HEK293 (cell line): Measurements from ENCODE around the gene NEDD1.

Source experiments
- CTCF ChIA-PET: fragments of 350-600 bp; formaldehyde crosslinking; extraction: SDS; loops from one replicate; lab custom pipeline; 2021; ENCODE audit warnings: antibody characterized with exemption; lab: Yijun Ruan, JAX
- POLR2A ChIA-PET: fragments of 300-600 bp; formaldehyde crosslinking; extraction: SDS; loops from one replicate; lab custom pipeline; 2020; ENCODE audit warnings: antibody characterized with exemption, inconsistent platforms; lab: Yijun Ruan, JAX
- H3K27ac ChIP-seq: fragments of 200-500 bp; sonication (Bioruptor generic); 2 replicates; pipeline ENCODE4 v1.5.1; 2014; ENCODE audit warnings: low read depth, low read length, control low read depth, inconsistent platforms; ENCODE audit errors: extremely low read depth
- H3K36me3 ChIP-seq, 2 experiments: fragments of 200-500 bp in 1 of 2; sonication (Bioruptor generic) in 1 of 2; 1 replicate in 1 of 2; 2 replicates in 1 of 2; pipeline ENCODE4 v1.5.1; 2014 to 2017; ENCODE audit warnings: inconsistent platforms in 2 of 2, low read length in 2 of 2; ENCODE audit not compliant: control insufficient read depth in 2 of 2, insufficient read depth in 1 of 2
- H3K4me1 ChIP-seq: fragments of 200-500 bp; sonication (Bioruptor generic); 2 replicates; pipeline ENCODE4 v1.5.1; 2014; ENCODE audit warnings: mild to moderate bottlenecking, low read length, inconsistent platforms; ENCODE audit not compliant: control insufficient read depth, insufficient read depth
- H3K4me3 ChIP-seq: 2 replicates; pipeline ENCODE4 v1.5.1; 2011; ENCODE audit warnings: low read depth, mild to moderate bottlenecking, control low read depth, low read length, moderate library complexity
- H3K9me3 ChIP-seq: fragments of 200-500 bp; sonication (Bioruptor generic); 2 replicates; pipeline ENCODE4 v1.5.1; 2014; ENCODE audit warnings: low read depth, low read length, inconsistent platforms; ENCODE audit not compliant: control insufficient read depth, insufficient read depth
- GFI1B ChIP-seq: fragments of 450-650 bp; formaldehyde crosslinking; IDR thresholded peaks from 2 replicates; pipeline ENCODE4 v1.5.1; 2016; ENCODE audit warnings: missing biosample characterization, missing genetic modification characterization
- GLIS1 ChIP-seq: fragments of 450-650 bp; formaldehyde crosslinking; IDR thresholded peaks from 2 replicates; pipeline ENCODE4 v1.5.1; 2016; ENCODE audit warnings: missing biosample characterization, missing genetic modification characterization
- KLF1 ChIP-seq: fragments of 450-650 bp; formaldehyde crosslinking; IDR thresholded peaks from 2 replicates; pipeline ENCODE4 v1.5.1; 2016; ENCODE audit warnings: missing biosample characterization, missing genetic modification characterization
- PRDM1 ChIP-seq: fragments of 450-650 bp; formaldehyde crosslinking; IDR thresholded peaks from 2 replicates; pipeline ENCODE4; 2016; ENCODE audit warnings: missing biosample characterization, missing genetic modification characterization
- SCRT2 ChIP-seq: fragments of 450-650 bp; formaldehyde crosslinking; IDR thresholded peaks from 2 replicates; pipeline ENCODE4 v1.5.1; 2016; ENCODE audit warnings: missing biosample characterization, missing genetic modification characterization
- ZBTB17 ChIP-seq: fragments of 450-650 bp; formaldehyde crosslinking; IDR thresholded peaks from 2 replicates; pipeline ENCODE4 v1.5.1; 2016; ENCODE audit warnings: missing biosample characterization, missing genetic modification characterization
- ZEB2 ChIP-seq: fragments of 450-650 bp; formaldehyde crosslinking; IDR thresholded peaks from 2 replicates; pipeline ENCODE4 v1.5.1; 2016; ENCODE audit warnings: missing biosample characterization, missing genetic modification characterization
- ZFHX2 ChIP-seq: fragments of 450-650 bp; formaldehyde crosslinking; conservative IDR thresholded peaks from 2 replicates; pipeline ENCODE4 v1.5.1; 2016; ENCODE audit warnings: missing biosample characterization, missing genetic modification characterization
- ZNF112 ChIP-seq: fragments of 450-650 bp; formaldehyde crosslinking; IDR thresholded peaks from 2 replicates; pipeline ENCODE4 v1.5.0; 2017; ENCODE audit warnings: missing biosample characterization, missing genetic modification characterization
- ZNF133 ChIP-seq: fragments of 450-650 bp; formaldehyde crosslinking; IDR thresholded peaks from 2 replicates; pipeline ENCODE4 v1.5.1; 2016; ENCODE audit warnings: missing biosample characterization, missing genetic modification characterization
- ZNF155 ChIP-seq: fragments of 450-650 bp; formaldehyde crosslinking; IDR thresholded peaks from 2 replicates; pipeline ENCODE4 v1.5.1; 2016; ENCODE audit warnings: missing biosample characterization, missing genetic modification characterization
- ZNF175 ChIP-seq: fragments of 450-650 bp; formaldehyde crosslinking; IDR thresholded peaks from 2 replicates; pipeline ENCODE4 v1.5.1; 2016; ENCODE audit warnings: missing biosample characterization, missing genetic modification characterization
- ZNF19 ChIP-seq: fragments of 450-650 bp; formaldehyde crosslinking; IDR thresholded peaks from 2 replicates; pipeline ENCODE4; 2016; ENCODE audit warnings: missing biosample characterization, missing genetic modification characterization, low read depth
- ZNF341 ChIP-seq: fragments of 450-650 bp; formaldehyde crosslinking; IDR thresholded peaks from 2 replicates; pipeline ENCODE4; 2016; ENCODE audit warnings: low read depth, missing biosample characterization, missing genetic modification characterization
- ZNF423 ChIP-seq: fragments of 450-650 bp; formaldehyde crosslinking; IDR thresholded peaks from 2 replicates; pipeline ENCODE4 v1.5.1; 2016; ENCODE audit warnings: missing biosample characterization, missing genetic modification characterization
- ZNF629 ChIP-seq: fragments of 450-650 bp; formaldehyde crosslinking; IDR thresholded peaks from 2 replicates; pipeline ENCODE4 v1.5.1; 2017; ENCODE audit warnings: missing biosample characterization, missing genetic modification characterization
- ZNF837 ChIP-seq: fragments of 450-650 bp; formaldehyde crosslinking; IDR thresholded peaks from 2 replicates; pipeline ENCODE4 v1.5.1; 2016; ENCODE audit warnings: missing biosample characterization, missing genetic modification characterization
- ZSCAN30 ChIP-seq: fragments of 450-650 bp; IDR thresholded peaks from 2 replicates; pipeline ENCODE4 v1.5.1; 2018; ENCODE audit warnings: missing biosample characterization, mild to moderate bottlenecking, missing genetic modification characterization, moderate library complexity
- TF ChIP-seq, protein P1 (sequence below): fragments of 450-650 bp; formaldehyde crosslinking; IDR thresholded peaks from 2 replicates; pipeline ENCODE4 v1.5.1; 2016; ENCODE audit warnings: missing biosample characterization, missing genetic modification characterization
- TF ChIP-seq, protein P2 (sequence below): fragments of 450-650 bp; formaldehyde crosslinking; IDR thresholded peaks from 2 replicates; pipeline ENCODE4 v1.5.1; 2016; ENCODE audit warnings: missing biosample characterization, missing genetic modification characterization
- TF ChIP-seq, protein P3 (sequence below): fragments of 450-650 bp; formaldehyde crosslinking; IDR thresholded peaks from 2 replicates; pipeline ENCODE4 v1.5.1; 2016; ENCODE audit warnings: missing biosample characterization, missing genetic modification characterization
- TF ChIP-seq, protein P4 (sequence below): fragments of 450-650 bp; formaldehyde crosslinking; IDR thresholded peaks from 2 replicates; pipeline ENCODE4 v1.5.1; 2017; ENCODE audit warnings: missing biosample characterization, missing genetic modification characterization
- TF ChIP-seq, protein P5 (sequence below): fragments of 450-650 bp; formaldehyde crosslinking; IDR thresholded peaks from 2 replicates; pipeline ENCODE4 v1.5.1; 2016; ENCODE audit warnings: missing biosample characterization, missing genetic modification characterization
- TF ChIP-seq, protein P6 (sequence below): fragments of 450-650 bp; formaldehyde crosslinking; IDR thresholded peaks from 2 replicates; pipeline ENCODE4 v1.5.1; 2016; ENCODE audit warnings: missing biosample characterization, missing genetic modification characterization
- TF ChIP-seq, protein P7 (sequence below): fragments of 450-650 bp; formaldehyde crosslinking; IDR thresholded peaks from 2 replicates; pipeline ENCODE4 v1.5.1; 2017; ENCODE audit warnings: missing biosample characterization, missing genetic modification characterization

The NEDD1 gene

DNA sequence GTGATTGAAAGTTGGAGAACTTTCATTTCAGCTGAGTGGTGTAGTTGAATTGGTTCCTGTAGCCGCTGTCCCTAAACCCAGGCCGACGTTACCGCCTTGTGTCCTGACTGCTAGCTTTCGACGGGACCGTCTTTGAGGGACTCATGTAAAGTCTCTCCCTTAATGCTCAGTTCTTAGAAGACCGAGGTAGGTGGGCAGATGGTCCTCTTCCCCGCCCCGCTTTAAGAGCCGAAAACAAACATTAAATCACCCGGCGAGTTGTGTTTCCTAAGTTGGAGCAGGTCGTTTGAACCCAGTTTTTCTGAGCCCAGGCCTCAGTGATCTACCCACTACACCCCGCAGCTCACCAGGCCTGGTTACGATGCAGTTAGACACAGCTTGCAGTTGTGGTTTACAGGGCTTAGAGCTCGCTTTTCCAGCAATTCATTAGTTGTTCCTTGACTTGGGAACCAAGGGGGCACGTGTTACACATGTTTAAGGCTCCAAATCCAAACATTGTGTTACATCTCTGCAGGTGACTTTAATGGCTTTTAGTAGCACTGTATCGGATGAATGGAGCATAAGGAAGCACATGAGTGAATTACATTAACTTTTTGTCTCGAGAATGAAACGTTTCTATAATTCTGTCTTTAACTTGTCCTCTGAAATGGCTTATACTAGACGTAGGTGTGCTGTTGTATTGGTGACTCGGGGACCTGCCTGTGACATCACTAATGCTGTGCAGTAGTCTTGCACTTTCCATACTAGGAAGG, 790 bp downstream of the NEDD1 start:
- H3K9me3 ChIP-seq = no peaks in the 10 kb centered on the region
- ChIA-PET CTCF (interaction anchor here (0.5 kb wide), 1 partner anchor 128 kb away, joined by 3 read pairs; no protein-coding TSS in a partner anchor), POLR2A (no interaction called here)
- H3K4me3 ChIP-seq = peak overlapping the region; percentile 78
- H3K36me3 ChIP-seq = peaks cover 6 to 10% of the 10 kb centered on the region in 2 experiments; a peak in 2 of 3 replicates
- peak overlapping the region; percentile 68; the same call in 1 of the 2 replicates for H3K27ac ChIP-seq
- H3K4me1 ChIP-seq = no peaks in the 10 kb centered on the region
- TF ChIP-seq ZNF341 (tag by site-specific recombination) (peak; percentile 50), ZSCAN30 (tag by site-specific recombination) (no peak), GLIS1 (tag by site-specific recombination) (no peak), PRDM1 (tag by site-specific recombination) (0 out of 2 replicates have a peak, but pooled peaks have one; percentile 47), ZNF629 (tag by site-specific recombination) (peak; percentile 80), ZBTB17 (tag by site-specific recombination) (peak; percentile 21; the same call in 1 of the 2 replicates)
- TF ChIP-seq, protein P1, sequence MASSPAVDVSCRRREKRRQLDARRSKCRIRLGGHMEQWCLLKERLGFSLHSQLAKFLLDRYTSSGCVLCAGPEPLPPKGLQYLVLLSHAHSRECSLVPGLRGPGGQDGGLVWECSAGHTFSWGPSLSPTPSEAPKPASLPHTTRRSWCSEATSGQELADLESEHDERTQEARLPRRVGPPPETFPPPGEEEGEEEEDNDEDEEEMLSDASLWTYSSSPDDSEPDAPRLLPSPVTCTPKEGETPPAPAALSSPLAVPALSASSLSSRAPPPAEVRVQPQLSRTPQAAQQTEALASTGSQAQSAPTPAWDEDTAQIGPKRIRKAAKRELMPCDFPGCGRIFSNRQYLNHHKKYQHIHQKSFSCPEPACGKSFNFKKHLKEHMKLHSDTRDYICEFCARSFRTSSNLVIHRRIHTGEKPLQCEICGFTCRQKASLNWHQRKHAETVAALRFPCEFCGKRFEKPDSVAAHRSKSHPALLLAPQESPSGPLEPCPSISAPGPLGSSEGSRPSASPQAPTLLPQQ = 0 out of 2 replicates have a peak, but pooled peaks have one; percentile 12

DNA sequence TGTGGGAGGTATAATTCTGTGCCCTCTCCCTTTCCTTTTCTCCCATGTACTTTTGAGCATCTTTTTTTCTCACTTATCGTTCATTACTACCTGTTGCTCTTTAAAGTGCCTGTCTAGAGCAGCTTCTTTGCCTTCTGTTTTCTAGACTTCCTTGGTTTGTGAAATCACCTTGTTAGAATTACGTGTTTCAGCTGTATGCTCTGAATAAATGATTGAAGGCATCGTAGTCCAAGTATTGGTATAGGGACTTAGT, 1.3 kb downstream of the NEDD1 start:
- Histone ChIP-seq H3K36me3 (peaks cover 8 to 13% of the 10 kb centered on the region in 2 experiments), H3K9me3 (no peaks in the 10 kb centered on the region), H3K27ac (no peak overlapping the region), H3K4me1 (no peaks in the 10 kb centered on the region), H3K4me3 (peak overlapping the region; percentile 78)
- POLR2A ChIA-PET = no interaction called here
- CTCF ChIA-PET = interaction anchor here (0.5 kb wide), 1 partner anchor 128 kb away, joined by 3 read pairs; no protein-coding TSS in a partner anchor
- no peak for TF ChIP-seq ZNF837 (tag by site-specific recombination)
- TF ChIP-seq, protein P2, sequence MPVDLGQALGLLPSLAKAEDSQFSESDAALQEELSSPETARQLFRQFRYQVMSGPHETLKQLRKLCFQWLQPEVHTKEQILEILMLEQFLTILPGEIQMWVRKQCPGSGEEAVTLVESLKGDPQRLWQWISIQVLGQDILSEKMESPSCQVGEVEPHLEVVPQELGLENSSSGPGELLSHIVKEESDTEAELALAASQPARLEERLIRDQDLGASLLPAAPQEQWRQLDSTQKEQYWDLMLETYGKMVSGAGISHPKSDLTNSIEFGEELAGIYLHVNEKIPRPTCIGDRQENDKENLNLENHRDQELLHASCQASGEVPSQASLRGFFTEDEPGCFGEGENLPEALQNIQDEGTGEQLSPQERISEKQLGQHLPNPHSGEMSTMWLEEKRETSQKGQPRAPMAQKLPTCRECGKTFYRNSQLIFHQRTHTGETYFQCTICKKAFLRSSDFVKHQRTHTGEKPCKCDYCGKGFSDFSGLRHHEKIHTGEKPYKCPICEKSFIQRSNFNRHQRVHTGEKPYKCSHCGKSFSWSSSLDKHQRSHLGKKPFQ (tag by site-specific recombination) = no peak
- no peak for TF ChIP-seq ZNF155
- peak; percentile 96 for TF ChIP-seq SCRT2 (tag by site-specific recombination)
- no peak for TF ChIP-seq ZEB2 (tag by site-specific recombination)
- TF ChIP-seq ZNF133 (tag by site-specific recombination) = no peak
- TF ChIP-seq, protein P3, sequence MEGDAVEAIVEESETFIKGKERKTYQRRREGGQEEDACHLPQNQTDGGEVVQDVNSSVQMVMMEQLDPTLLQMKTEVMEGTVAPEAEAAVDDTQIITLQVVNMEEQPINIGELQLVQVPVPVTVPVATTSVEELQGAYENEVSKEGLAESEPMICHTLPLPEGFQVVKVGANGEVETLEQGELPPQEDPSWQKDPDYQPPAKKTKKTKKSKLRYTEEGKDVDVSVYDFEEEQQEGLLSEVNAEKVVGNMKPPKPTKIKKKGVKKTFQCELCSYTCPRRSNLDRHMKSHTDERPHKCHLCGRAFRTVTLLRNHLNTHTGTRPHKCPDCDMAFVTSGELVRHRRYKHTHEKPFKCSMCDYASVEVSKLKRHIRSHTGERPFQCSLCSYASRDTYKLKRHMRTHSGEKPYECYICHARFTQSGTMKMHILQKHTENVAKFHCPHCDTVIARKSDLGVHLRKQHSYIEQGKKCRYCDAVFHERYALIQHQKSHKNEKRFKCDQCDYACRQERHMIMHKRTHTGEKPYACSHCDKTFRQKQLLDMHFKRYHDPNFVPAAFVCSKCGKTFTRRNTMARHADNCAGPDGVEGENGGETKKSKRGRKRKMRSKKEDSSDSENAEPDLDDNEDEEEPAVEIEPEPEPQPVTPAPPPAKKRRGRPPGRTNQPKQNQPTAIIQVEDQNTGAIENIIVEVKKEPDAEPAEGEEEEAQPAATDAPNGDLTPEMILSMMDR (tag by site-specific recombination) = no peak
- no peak for TF ChIP-seq ZNF175 (tag by site-specific recombination)
- 0 out of 2 replicates have a peak, but pooled peaks have one; percentile 7 for TF ChIP-seq ZNF629 (tag by site-specific recombination)
- no peak for TF ChIP-seq ZNF112 (tag by site-specific recombination)
- TF ChIP-seq, protein P4, sequence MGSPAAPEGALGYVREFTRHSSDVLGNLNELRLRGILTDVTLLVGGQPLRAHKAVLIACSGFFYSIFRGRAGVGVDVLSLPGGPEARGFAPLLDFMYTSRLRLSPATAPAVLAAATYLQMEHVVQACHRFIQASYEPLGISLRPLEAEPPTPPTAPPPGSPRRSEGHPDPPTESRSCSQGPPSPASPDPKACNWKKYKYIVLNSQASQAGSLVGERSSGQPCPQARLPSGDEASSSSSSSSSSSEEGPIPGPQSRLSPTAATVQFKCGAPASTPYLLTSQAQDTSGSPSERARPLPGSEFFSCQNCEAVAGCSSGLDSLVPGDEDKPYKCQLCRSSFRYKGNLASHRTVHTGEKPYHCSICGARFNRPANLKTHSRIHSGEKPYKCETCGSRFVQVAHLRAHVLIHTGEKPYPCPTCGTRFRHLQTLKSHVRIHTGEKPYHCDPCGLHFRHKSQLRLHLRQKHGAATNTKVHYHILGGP (tag by site-specific recombination) = no peak
- TF ChIP-seq, protein P5, sequence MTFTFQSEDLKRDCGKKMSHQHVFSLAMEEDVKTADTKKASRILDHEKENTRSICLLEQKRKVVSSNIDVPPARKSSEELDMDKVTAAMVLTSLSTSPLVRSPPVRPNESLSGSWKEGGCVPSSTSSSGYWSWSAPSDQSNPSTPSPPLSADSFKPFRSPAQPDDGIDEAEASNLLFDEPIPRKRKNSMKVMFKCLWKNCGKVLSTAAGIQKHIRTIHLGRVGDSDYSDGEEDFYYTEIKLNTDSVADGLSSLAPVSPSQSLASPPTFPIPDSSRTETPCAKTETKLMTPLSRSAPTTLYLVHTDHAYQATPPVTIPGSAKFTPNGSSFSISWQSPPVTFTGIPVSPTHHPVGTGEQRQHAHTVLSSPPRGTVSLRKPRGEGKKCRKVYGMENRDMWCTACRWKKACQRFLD (tag by site-specific recombination) = no peak
- TF ChIP-seq KLF1 (tag by site-specific recombination) = no peak
- no peak for TF ChIP-seq ZNF423 (tag by site-specific recombination)
- no peak for TF ChIP-seq ZNF19 (tag by site-specific recombination)
- no peak for TF ChIP-seq ZFHX2 (tag by site-specific recombination)
- TF ChIP-seq GFI1B (tag by site-specific recombination) = no peak
- TF ChIP-seq, protein P6, sequence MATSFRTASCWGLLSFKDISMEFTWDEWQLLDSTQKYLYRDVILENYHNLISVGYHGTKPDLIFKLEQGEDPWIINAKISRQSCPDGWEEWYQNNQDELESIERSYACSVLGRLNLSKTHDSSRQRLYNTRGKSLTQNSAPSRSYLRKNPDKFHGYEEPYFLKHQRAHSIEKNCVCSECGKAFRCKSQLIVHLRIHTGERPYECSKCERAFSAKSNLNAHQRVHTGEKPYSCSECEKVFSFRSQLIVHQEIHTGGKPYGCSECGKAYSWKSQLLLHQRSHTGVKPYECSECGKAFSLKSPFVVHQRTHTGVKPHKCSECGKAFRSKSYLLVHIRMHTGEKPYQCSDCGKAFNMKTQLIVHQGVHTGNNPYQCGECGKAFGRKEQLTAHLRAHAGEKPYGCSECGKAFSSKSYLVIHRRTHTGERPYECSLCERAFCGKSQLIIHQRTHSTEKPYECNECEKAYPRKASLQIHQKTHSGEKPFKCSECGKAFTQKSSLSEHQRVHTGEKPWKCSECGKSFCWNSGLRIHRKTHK (tag by site-specific recombination) = no peak
- TF ChIP-seq, protein P7, sequence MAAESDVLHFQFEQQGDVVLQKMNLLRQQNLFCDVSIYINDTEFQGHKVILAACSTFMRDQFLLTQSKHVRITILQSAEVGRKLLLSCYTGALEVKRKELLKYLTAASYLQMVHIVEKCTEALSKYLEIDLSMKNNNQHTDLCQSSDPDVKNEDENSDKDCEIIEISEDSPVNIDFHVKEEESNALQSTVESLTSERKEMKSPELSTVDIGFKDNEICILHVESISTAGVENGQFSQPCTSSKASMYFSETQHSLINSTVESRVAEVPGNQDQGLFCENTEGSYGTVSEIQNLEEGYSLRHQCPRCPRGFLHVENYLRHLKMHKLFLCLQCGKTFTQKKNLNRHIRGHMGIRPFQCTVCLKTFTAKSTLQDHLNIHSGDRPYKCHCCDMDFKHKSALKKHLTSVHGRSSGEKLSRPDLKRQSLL (tag by site-specific recombination) = no peak
